GM19395 (cell line): Measurements from ENCODE around the gene PAQR5.

Source experiments
- ATAC-seq: cut with Tn5 transposase; IDR thresholded peaks from one replicate; pipeline ENCODE4 v1.9.1; 2021; ENCODE audit warnings: mild to moderate bottlenecking, moderate library complexity; ENCODE audit not compliant: unreplicated experiment

PAQR5 gene

DNA sequence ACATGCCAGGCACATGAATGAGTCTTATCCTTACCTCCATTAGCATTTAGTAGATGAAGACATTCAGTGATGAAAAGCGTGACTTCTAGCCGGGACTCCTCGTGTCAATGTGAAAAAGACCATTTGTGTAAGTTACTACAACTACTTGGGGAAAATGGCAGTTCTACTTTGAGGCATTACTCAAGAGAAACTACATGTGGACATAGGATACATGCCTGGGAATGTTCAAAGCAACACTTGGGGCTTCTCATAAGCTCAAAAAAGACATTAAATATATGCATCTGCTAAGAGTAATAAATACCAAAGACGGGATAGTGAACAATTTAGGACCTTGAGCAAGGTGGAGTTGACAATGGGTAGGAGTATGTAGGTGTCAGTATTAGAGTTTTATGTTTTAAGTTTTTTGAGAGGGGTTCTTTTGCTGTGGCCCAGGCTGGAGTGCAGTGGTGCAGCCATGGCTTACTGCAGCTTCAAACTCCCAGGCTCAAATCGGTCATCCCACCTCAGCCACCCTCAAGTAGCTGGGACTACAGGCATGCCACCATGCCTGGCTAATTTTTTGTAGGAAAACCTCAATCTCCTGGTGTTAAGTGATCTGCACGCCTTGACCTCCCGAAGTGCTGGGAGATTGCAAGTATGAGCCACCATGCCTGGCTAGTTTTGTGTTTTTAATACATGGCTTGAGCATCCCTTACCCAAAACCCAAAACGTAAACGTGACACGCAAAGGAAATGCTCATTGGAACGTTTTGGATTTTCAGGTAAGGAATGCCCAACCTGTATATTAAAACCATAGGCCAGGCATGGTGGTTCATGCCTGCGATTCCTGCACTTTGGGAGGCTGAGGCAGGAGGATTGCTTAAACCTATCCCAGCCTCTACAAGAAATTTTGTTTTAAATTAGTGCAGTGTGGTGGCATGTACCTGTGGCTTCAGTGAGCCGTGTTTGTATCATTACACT is 157.8 kb downstream of the PAQR5 start:
- ATAC-seq, result no peak
